Adrenal gland (tissue), 5 donors: ENCODE results near the gene SPIRE1.

ENCODE experiments used
- CTCF ChIP-seq, 6 experiments: fragments of 450-650 bp in 4 of 6; fragments of 200-600 bp in 2 of 6; sonication (generic) in 1 of 6; IDR thresholded peaks; 1 replicate in 5 of 6; 2 replicates in 1 of 6; pipeline versions ENCODE4 v1.5.1 to v1.8.0; 2016 to 2021; ENCODE audit warnings: antibody characterized with exemption in 6 of 6, mild to moderate bottlenecking in 2 of 6, moderate library complexity in 1 of 6
- POLR2A ChIP-seq, 2 donors: fragments of 450-650 bp; IDR thresholded peaks; one replicate each; pipeline ENCODE4 v1.6.1; 2017; ENCODE audit warnings: antibody characterized with exemption in 2 of 2, mild to moderate bottlenecking in 2 of 2, moderate library complexity in 1 of 2
- donor health status: DM: no; HTN: no; CAD: no.

GRCh38 chr18:12474146-12474545 lies 183.8 kb downstream of the SPIRE1 start:
- no peak for TF ChIP-seq CTCF (IDR thresholded peaks at IDR 0.05)
- no peak for TF ChIP-seq POLR2A (IDR thresholded peaks at IDR 0.05)
